Stimulated activated CD8-positive, alpha-beta memory T cell treated with anti-CD3 and anti-CD28 coated beads, Interleukin-4, amount 100 ng/mL, for 4 hours (primary cell): ENCODE results near the gene KIAA0232.

Experiments
- DNase-seq, 2 donors: peaks; one replicate each; pipeline ENCODE4 v3.0.0-alpha.2; 2020; ENCODE audit warnings: low read depth in 2 of 2, low spot score in 1 of 2

Gene KIAA0232

GRCh38 chr4:6915041-6916005 lies 132.8 kb downstream of the KIAA0232 start:
- DNase-seq, result no peak

GRCh38 chr4:6916069-6916586 lies 133.6 kb downstream of the KIAA0232 start:
- DNase-seq, result no peak

- DNase-seq, result no peak
Observed at GRCh38 chr4:6916587-6917460, 134.3 kb downstream of the KIAA0232 start.

GRCh38 chr4:6917461-6918271 lies 135.1 kb downstream of the KIAA0232 start:
- DNase-seq, result no peak

GRCh38 chr4:6918338-6918737 lies 135.8 kb downstream of the KIAA0232 start:
- no peak for DNase-seq

- no peak for DNase-seq
Observed at GRCh38 chr4:6920171-6920570, 137.6 kb downstream of the KIAA0232 start.

- DNase-seq, result no peak
Observed at GRCh38 chr4:6923507-6923906, 141.0 kb downstream of the KIAA0232 start.

GRCh38 chr4:6924361-6924779 lies 141.8 kb downstream of the KIAA0232 start:
- no peak for DNase-seq

- DNase-seq, result no peak
Observed at GRCh38 chr4:6925357-6925836, 142.9 kb downstream of the KIAA0232 start.

- DNase-seq, result no peak
Observed at GRCh38 chr4:6926081-6926480, 143.6 kb downstream of the KIAA0232 start.

- DNase-seq, result peak; percentile 39 to 41
Observed at GRCh38 chr4:6926681-6927478, 144.4 kb downstream of the KIAA0232 start.

GRCh38 chr4:6928081-6928480 lies 145.6 kb downstream of the KIAA0232 start:
- no peak for DNase-seq

- DNase-seq, result no peak
Observed at GRCh38 chr4:6929339-6929811, 146.8 kb downstream of the KIAA0232 start.

- DNase-seq, result no peak
Observed at GRCh38 chr4:6929812-6930464, 147.4 kb downstream of the KIAA0232 start.

GRCh38 chr4:6932475-6932874 lies 149.9 kb downstream of the KIAA0232 start:
- DNase-seq, result no peak

GRCh38 chr4:6932918-6933317 lies 150.4 kb downstream of the KIAA0232 start:
- DNase-seq, result no peak
